ENCODE results near the gene OPCML. TPM values are rescaled to one million over a fixed set of nuclear protein-coding genes. Genes with fewer than 3 reads are reported as not detected.
A peak's percentile ranks its signal among the peaks of the same experiment; 100 is the strongest.

Gene OPCML
- total RNA-seq, 2 donors from 2014 or later: not detected

GRCh38 chr11:133337951-133338418, 194.3 kb downstream of the OPCML start:
- Mint-ChIP-seq H3K27me3 (no peaks in the 10 kb centered on the region), H3K27ac (no peak overlapping the region), H3K4me1 (ENCODE audit: low read depth in 2 of 2) (no peaks in the 10 kb centered on the region), H3K36me3 (no peaks in the 10 kb centered on the region), H3K4me3 (no peak overlapping the region), H3K9me3 (peaks cover 12% of the 10 kb centered on the region)
- DNase-seq (ENCODE audit: low spot score): no peak
- no peak for ATAC-seq

- ATAC-seq (no peak), DNase-seq (ENCODE audit: low spot score) (no peak)
- H3K27me3 Mint-ChIP-seq: no peaks in the 10 kb centered on the region
- H3K36me3 Mint-ChIP-seq: no peaks in the 10 kb centered on the region
- peaks cover 12% of the 10 kb centered on the region for H3K9me3 Mint-ChIP-seq
- no peak overlapping the region for H3K4me3 Mint-ChIP-seq
- no peaks in the 10 kb centered on the region for H3K4me1 Mint-ChIP-seq (ENCODE audit: low read depth in 2 of 2)
- H3K27ac Mint-ChIP-seq: no peak overlapping the region
Observed at GRCh38 chr11:133337193-133337592, 195.1 kb downstream of the OPCML start.

GRCh38 chr11:133331031-133331430, 201.3 kb downstream of the OPCML start:
- peaks cover 8% of the 10 kb centered on the region for H3K9me3 Mint-ChIP-seq
- H3K36me3 Mint-ChIP-seq: no peaks in the 10 kb centered on the region
- H3K4me3 Mint-ChIP-seq: no peak overlapping the region
- no peak overlapping the region for H3K27ac Mint-ChIP-seq
- H3K27me3 Mint-ChIP-seq: no peaks in the 10 kb centered on the region
- no peak for DNase-seq (ENCODE audit: low spot score)
- ATAC-seq: no peak
- H3K4me1 Mint-ChIP-seq (ENCODE audit: low read depth in 2 of 2): peaks cover 0 to 3% of the 10 kb centered on the region in 2 donors

- H3K4me1 Mint-ChIP-seq (ENCODE audit: low read depth in 2 of 2): peaks cover 0 to 5% of the 10 kb centered on the region in 2 donors
- H3K27me3 Mint-ChIP-seq: no peaks in the 10 kb centered on the region
- no peak for DNase-seq (ENCODE audit: low spot score)
- ATAC-seq: peak; percentile 36 to 38
- no peaks in the 10 kb centered on the region for H3K9me3 Mint-ChIP-seq
- H3K36me3 Mint-ChIP-seq: no peaks in the 10 kb centered on the region
- no peak overlapping the region for H3K4me3 Mint-ChIP-seq
- no peak overlapping the region for H3K27ac Mint-ChIP-seq
Observed at GRCh38 chr11:133326849-133327248, 205.5 kb downstream of the OPCML start.

- peaks cover 0 to 5% of the 10 kb centered on the region in 2 donors for H3K4me1 Mint-ChIP-seq (ENCODE audit: low read depth in 2 of 2)
- no peaks in the 10 kb centered on the region for H3K36me3 Mint-ChIP-seq
- H3K27ac Mint-ChIP-seq: no peak overlapping the region
- ATAC-seq (peak; percentile 33 to 43), DNase-seq (ENCODE audit: low spot score) (no peak)
- H3K27me3 Mint-ChIP-seq: no peaks in the 10 kb centered on the region
- H3K4me3 Mint-ChIP-seq: no peak overlapping the region
- H3K9me3 Mint-ChIP-seq: no peaks in the 10 kb centered on the region
Observed at GRCh38 chr11:133326332-133326731, 206.0 kb downstream of the OPCML start.

GRCh38 chr11:133325711-133326110, 206.6 kb downstream of the OPCML start:
- no peak for DNase-seq (ENCODE audit: low spot score)
- Mint-ChIP-seq H3K27ac (no peak overlapping the region), H3K27me3 (no peaks in the 10 kb centered on the region), H3K36me3 (no peaks in the 10 kb centered on the region), H3K4me3 (no peak overlapping the region), H3K9me3 (no peaks in the 10 kb centered on the region), H3K4me1 (ENCODE audit: low read depth in 2 of 2) (peaks cover 0 to 5% of the 10 kb centered on the region in 2 donors)
- no peak for ATAC-seq

GRCh38 chr11:133323354-133323753, 208.9 kb downstream of the OPCML start:
- ATAC-seq: no peak
- no peak overlapping the region for H3K4me3 Mint-ChIP-seq
- H3K27ac Mint-ChIP-seq: no peak overlapping the region
- H3K36me3 Mint-ChIP-seq: no peaks in the 10 kb centered on the region
- H3K27me3 Mint-ChIP-seq: no peaks in the 10 kb centered on the region
- H3K4me1 Mint-ChIP-seq (ENCODE audit: low read depth in 2 of 2): peaks cover 0 to 5% of the 10 kb centered on the region in 2 donors
- no peaks in the 10 kb centered on the region for H3K9me3 Mint-ChIP-seq
- no peak for DNase-seq (ENCODE audit: low spot score)

- Mint-ChIP-seq H3K9me3 (no peaks in the 10 kb centered on the region), H3K36me3 (no peaks in the 10 kb centered on the region), H3K27ac (no peak overlapping the region), H3K27me3 (no peaks in the 10 kb centered on the region), H3K4me3 (no peak overlapping the region), H3K4me1 (ENCODE audit: low read depth in 2 of 2) (no peaks in the 10 kb centered on the region)
- ATAC-seq: no peak
- no peak for DNase-seq (ENCODE audit: low spot score)
Observed at GRCh38 chr11:133318221-133318620, 214.1 kb downstream of the OPCML start.

- Mint-ChIP-seq H3K36me3 (no peaks in the 10 kb centered on the region), H3K27ac (no peak overlapping the region)
- DNase-seq (ENCODE audit: low spot score): no peak
Observed at GRCh38 chr11:133311230-133311629, 221.1 kb downstream of the OPCML start.

GRCh38 chr11:133306019-133306418, 226.3 kb downstream of the OPCML start:
- Mint-ChIP-seq H3K27ac (no peak overlapping the region), H3K4me3 (no peak overlapping the region), H3K4me1 (ENCODE audit: low read depth in 2 of 2) (no peaks in the 10 kb centered on the region), H3K27me3 (no peaks in the 10 kb centered on the region), H3K36me3 (no peaks in the 10 kb centered on the region), H3K9me3 (peaks cover 21% of the 10 kb centered on the region)
- DNase-seq (ENCODE audit: low spot score) (no peak), ATAC-seq (no peak)

More at GRCh38 chr11:133311230-133311629, 221.1 kb downstream of the OPCML start:
- no peaks in the 10 kb centered on the region for H3K4me1 Mint-ChIP-seq (ENCODE audit: low read depth in 2 of 2)
- ATAC-seq: no peak
- H3K4me3 Mint-ChIP-seq: no peak overlapping the region
- H3K9me3 Mint-ChIP-seq: peaks cover 11% of the 10 kb centered on the region
- no peaks in the 10 kb centered on the region for H3K27me3 Mint-ChIP-seq

GRCh38 chr11:133305208-133305956, 226.9 kb downstream of the OPCML start:
- H3K4me1 Mint-ChIP-seq (ENCODE audit: low read depth in 2 of 2): no peaks in the 10 kb centered on the region
- ATAC-seq: no peak
- H3K4me3 Mint-ChIP-seq: no peak overlapping the region
- no peaks in the 10 kb centered on the region for H3K27me3 Mint-ChIP-seq
- no peaks in the 10 kb centered on the region for H3K36me3 Mint-ChIP-seq
- no peak for DNase-seq (ENCODE audit: low spot score)
- H3K9me3 Mint-ChIP-seq: peaks cover 24% of the 10 kb centered on the region
- H3K27ac Mint-ChIP-seq: no peak overlapping the region

- H3K9me3 Mint-ChIP-seq: peaks cover 21% of the 10 kb centered on the region
- no peak overlapping the region for H3K27ac Mint-ChIP-seq
- no peak for ATAC-seq
- DNase-seq (ENCODE audit: low spot score): no peak
- H3K27me3 Mint-ChIP-seq: no peaks in the 10 kb centered on the region
- no peak overlapping the region for H3K4me3 Mint-ChIP-seq
- no peaks in the 10 kb centered on the region for H3K36me3 Mint-ChIP-seq
- H3K4me1 Mint-ChIP-seq (ENCODE audit: low read depth in 2 of 2): no peaks in the 10 kb centered on the region
Observed at GRCh38 chr11:133303262-133303661, 229.0 kb downstream of the OPCML start.

- H3K4me1 Mint-ChIP-seq (ENCODE audit: low read depth in 2 of 2): no peaks in the 10 kb centered on the region
- DNase-seq (ENCODE audit: low spot score) (no peak), ATAC-seq (no peak)
- H3K36me3 Mint-ChIP-seq: no peaks in the 10 kb centered on the region
- H3K27ac Mint-ChIP-seq: no peak overlapping the region
- no peaks in the 10 kb centered on the region for H3K27me3 Mint-ChIP-seq
- no peak overlapping the region for H3K4me3 Mint-ChIP-seq
- peaks cover 23% of the 10 kb centered on the region for H3K9me3 Mint-ChIP-seq
Observed at GRCh38 chr11:133302056-133302455, 230.2 kb downstream of the OPCML start.

GRCh38 chr11:133300666-133301065, 231.6 kb downstream of the OPCML start:
- H3K4me1 Mint-ChIP-seq (ENCODE audit: low read depth in 2 of 2): no peaks in the 10 kb centered on the region

GRCh38 chr11:133291780-133292179, 240.5 kb downstream of the OPCML start:
- no peak for DNase-seq (ENCODE audit: low spot score)
- H3K9me3 Mint-ChIP-seq: no peaks in the 10 kb centered on the region
- no peak for ATAC-seq
- no peaks in the 10 kb centered on the region for H3K27me3 Mint-ChIP-seq
- no peaks in the 10 kb centered on the region for H3K36me3 Mint-ChIP-seq
- no peak overlapping the region for H3K27ac Mint-ChIP-seq
- H3K4me1 Mint-ChIP-seq (ENCODE audit: low read depth in 2 of 2): no peaks in the 10 kb centered on the region
- H3K4me3 Mint-ChIP-seq: no peak overlapping the region

More at GRCh38 chr11:133300666-133301065, 231.6 kb downstream of the OPCML start:
- no peak overlapping the region for H3K4me3 Mint-ChIP-seq
- no peaks in the 10 kb centered on the region for H3K36me3 Mint-ChIP-seq
- H3K9me3 Mint-ChIP-seq: peaks cover 21% of the 10 kb centered on the region
- H3K27me3 Mint-ChIP-seq: no peaks in the 10 kb centered on the region
- DNase-seq (ENCODE audit: low spot score) (no peak), ATAC-seq (no peak)
- no peak overlapping the region for H3K27ac Mint-ChIP-seq
